HepG2 (cell line): ENCODE data around the gene TJAP1. TPM values are rescaled to one million over a fixed set of nuclear protein-coding genes. Genes with fewer than 3 reads are reported as not detected.
A peak's percentile ranks its signal among the peaks of the same experiment; 100 is the strongest.

Experiments used
- BORCS8-MEF2B ChIP-seq: sonication (generic); formaldehyde crosslinking; IDR thresholded peaks from 2 replicates; pipeline ENCODE4 v1.8.0; 2022; ENCODE audit warnings: mild to moderate bottlenecking, missing genetic modification reagents
- CREB1 ChIP-seq, 2 experiments: fragments of 450-650 bp in 1 of 2; IDR thresholded peaks; 2 replicates each; pipeline ENCODE4 v1.6.1; 2016 to 2017; ENCODE audit warnings: control low read depth in 1 of 2, mild to moderate bottlenecking in 1 of 2, missing compliant biosample characterization in 1 of 2, missing genetic modification characterization in 1 of 2
- EEA1 ChIP-seq: sonication (generic); formaldehyde crosslinking; IDR thresholded peaks from 2 replicates; pipeline ENCODE4 v1.5.1; 2020; ENCODE audit warnings: mild to moderate bottlenecking, missing genetic modification reagents, borderline replicate concordance
- EZH2 ChIP-seq: conservative IDR thresholded peaks from 2 replicates; pipeline ENCODE4 v1.6.1; 2012; ENCODE audit warnings: mild to moderate bottlenecking, low read depth, low read length, moderate library complexity
- FOSL1 ChIP-seq: sonication (generic); formaldehyde crosslinking; IDR thresholded peaks from 2 replicates; pipeline ENCODE4 v1.9.0; 2021; ENCODE audit warnings: missing genetic modification reagents, borderline replicate concordance
- FOSL2 ChIP-seq: sonication (generic); formaldehyde crosslinking; IDR thresholded peaks from 2 replicates; pipeline ENCODE4 v1.4.0; 2020; ENCODE audit warnings: missing genetic modification reagents
- GATAD2A ChIP-seq: IDR thresholded peaks from 2 replicates; pipeline ENCODE4 v1.6.1; 2016
- HNF4G ChIP-seq, 2 experiments: sonication (generic) in 1 of 2; formaldehyde crosslinking in 1 of 2; IDR thresholded peaks; 2 replicates each; pipeline versions ENCODE4 v1.4.0 to v1.6.1; 2011 to 2020; ENCODE audit warnings: borderline replicate concordance in 2 of 2, low read depth in 2 of 2, mild to moderate bottlenecking in 2 of 2, low read length in 1 of 2, missing genetic modification reagents in 1 of 2, moderate library complexity in 1 of 2
- KDM6A ChIP-seq: IDR thresholded peaks from 2 replicates; pipeline ENCODE4 v1.6.1; 2016; ENCODE audit warnings: low read depth
- NBN ChIP-seq: fragments of 450-650 bp; conservative IDR thresholded peaks from 2 replicates; pipeline ENCODE4 v1.6.1; 2017
- NFKB2 ChIP-seq: sonication (generic); formaldehyde crosslinking; IDR thresholded peaks from 2 replicates; pipeline ENCODE4 v1.4.0; 2020; ENCODE audit warnings: missing genetic modification reagents, borderline replicate concordance
- RAD51 ChIP-seq: fragments of 450-650 bp; IDR thresholded peaks from 2 replicates; pipeline ENCODE4 v1.6.1; 2016; ENCODE audit warnings: borderline replicate concordance
- SMARCC2 ChIP-seq: fragments of 450-650 bp; IDR thresholded peaks from 2 replicates; pipeline ENCODE4 v1.6.1; 2017; ENCODE audit warnings: antibody characterized with exemption, mild to moderate bottlenecking
- TBX2 ChIP-seq: sonication (generic); formaldehyde crosslinking; IDR thresholded peaks from 2 replicates; pipeline ENCODE4 v1.5.0; 2020; ENCODE audit warnings: missing genetic modification reagents, mild to moderate bottlenecking, borderline replicate concordance
- TFDP1 ChIP-seq: IDR thresholded peaks from 2 replicates; pipeline ENCODE4 v1.6.1; 2016; ENCODE audit warnings: missing compliant biosample characterization, missing genetic modification reagents, borderline replicate concordance
- ZNF207 ChIP-seq: fragments of 450-650 bp; IDR thresholded peaks from 2 replicates; pipeline ENCODE4 v1.6.1; 2016; ENCODE audit warnings: antibody characterized with exemption, borderline replicate concordance
- ZNF260 ChIP-seq: sonication (generic); formaldehyde crosslinking; IDR thresholded peaks from 2 replicates; pipeline ENCODE4 v1.4.0; 2020; ENCODE audit warnings: missing genetic modification reagents, low read depth, mild to moderate bottlenecking, borderline replicate concordance
- ZNF331 ChIP-seq: sonication (generic); formaldehyde crosslinking; IDR thresholded peaks from 2 replicates; pipeline ENCODE4 v1.4.0; 2020; ENCODE audit warnings: missing genetic modification reagents
- ZNF616 ChIP-seq: sonication (generic); formaldehyde crosslinking; IDR thresholded peaks from 2 replicates; pipeline ENCODE4 v1.5.0; 2020; ENCODE audit warnings: low read depth, mild to moderate bottlenecking, missing genetic modification reagents
- ZNF672 ChIP-seq: sonication (generic); formaldehyde crosslinking; IDR thresholded peaks from 2 replicates; pipeline ENCODE4 v1.8.1; 2022; ENCODE audit warnings: missing genetic modification reagents
- ZNF691 ChIP-seq: sonication (generic); formaldehyde crosslinking; IDR thresholded peaks from 2 replicates; pipeline ENCODE4 v1.4.0; 2020; ENCODE audit warnings: missing genetic modification reagents, low read depth, mild to moderate bottlenecking, borderline replicate concordance
- ZNF704 ChIP-seq: sonication (generic); formaldehyde crosslinking; IDR thresholded peaks from 2 replicates; pipeline ENCODE4 v1.8.1; 2023; ENCODE audit warnings: mild to moderate bottlenecking, inconsistent platforms, moderate library complexity, missing genetic modification reagents, borderline replicate concordance
- ZNF784 ChIP-seq: sonication (generic); formaldehyde crosslinking; IDR thresholded peaks from 2 replicates; pipeline ENCODE4 v1.5.1; 2020; ENCODE audit warnings: missing genetic modification reagents, mild to moderate bottlenecking, borderline replicate concordance
- polyA plus RNA-seq, 8 experiments: library from polyadenylated mRNA; depleted of rRNA in 3 of 8; stranded (reverse) in 7 of 8; unstranded in 1 of 8; fragments of >200 nt; fragmentation: Illumina TruSeq in 4 of 8; extraction: Trizol in 4 of 8; gene quantifications; 2 replicates each; pipeline versions ENCODE4 v1.2.1 to v1.2.3, GENCODE V29; 2011 to 2016; ENCODE audit warnings: low read depth in 4 of 8, missing spikeins in 1 of 8, mixed read lengths in 1 of 8; ENCODE audit not compliant: insufficient read depth in 1 of 8
- total RNA-seq, 5 experiments: library from RNA; depleted of rRNA; stranded (reverse); fragments of >200 nt; fragmentation: Illumina TruSeq; extraction: Trizol; gene quantifications; 2 replicates each; pipeline ENCODE4 v1.2.3, GENCODE V29; 2016; ENCODE audit warnings: low read depth in 1 of 5

TJAP1 gene
- total and polyA plus RNA-seq, 2 of the 13 experiments (the other 11 are each of a cell fraction or from before 2014, with no cell fraction given), result 15.7 to 41.6 TPM

GRCh38 chr6:43477235-43478007, at the start of gene TJAP1 (continued):
- TF ChIP-seq TBX2 (CRISPR knock-in tag) (peak; percentile 40; the same call in 1 of the 2 replicates), KDM6A (no peak), ZNF331 (CRISPR knock-in tag) (peak; percentile 59; the same call in 1 of the 2 replicates), ZNF260 (CRISPR knock-in tag) (0 out of 2 replicates have a peak, but pooled peaks have one; percentile 29), ZNF704 (CRISPR knock-in tag) (peak; percentile 56; the same call in 1 of the 2 replicates), GATAD2A (CRISPR knock-in tag) (peak; percentile 51; the same call in 1 of the 2 replicates), NBN (no peak), ZNF616 (CRISPR knock-in tag) (peak; percentile 28; the same call in 1 of the 2 replicates), TFDP1 (CRISPR knock-in tag) (peak; percentile 93), CREB1 (IDR thresholded peaks at IDR 0.05) (peak; percentile 84), CREB1 (CRISPR knock-in tag; IDR thresholded peaks at IDR 0.05) (peak; percentile 95), NFKB2 (CRISPR knock-in tag) (0 out of 2 replicates have a peak, but pooled peaks have one; percentile 21), EZH2 (no peak), FOSL2 (peak; percentile 58), FOSL1 (CRISPR knock-in tag) (no peak), ZNF672 (CRISPR knock-in tag) (0 out of 2 replicates have a peak, but pooled peaks have one; percentile 64), ZNF784 (CRISPR knock-in tag) (peak; percentile 38; the same call in 1 of the 2 replicates), HNF4G (IDR thresholded peaks at IDR 0.05; ENCODE audit: borderline replicate concordance, low read depth, low read length) (no peak), HNF4G (CRISPR knock-in tag; IDR thresholded peaks at IDR 0.05; ENCODE audit: borderline replicate concordance, low read depth) (0 out of 2 replicates have a peak, but pooled peaks have one; percentile 13), ZNF207 (no peak), ZNF691 (CRISPR knock-in tag) (peak; percentile 80; the same call in 1 of the 2 replicates), RAD51 (no peak), EEA1 (CRISPR knock-in tag) (no peak), BORCS8-MEF2B (CRISPR knock-in tag) (peak; percentile 76), SMARCC2 (no peak)
